ENCODE measurements around the gene CH25H.
A peak's percentile ranks its signal among the peaks of the same experiment; 100 is the strongest.
"Not testable (repeated sequence)": the region's sequence is repeated elsewhere in the genome, so short reads cannot be mapped to it uniquely, and the experiment has no call there.

Gene CH25H

DNA sequence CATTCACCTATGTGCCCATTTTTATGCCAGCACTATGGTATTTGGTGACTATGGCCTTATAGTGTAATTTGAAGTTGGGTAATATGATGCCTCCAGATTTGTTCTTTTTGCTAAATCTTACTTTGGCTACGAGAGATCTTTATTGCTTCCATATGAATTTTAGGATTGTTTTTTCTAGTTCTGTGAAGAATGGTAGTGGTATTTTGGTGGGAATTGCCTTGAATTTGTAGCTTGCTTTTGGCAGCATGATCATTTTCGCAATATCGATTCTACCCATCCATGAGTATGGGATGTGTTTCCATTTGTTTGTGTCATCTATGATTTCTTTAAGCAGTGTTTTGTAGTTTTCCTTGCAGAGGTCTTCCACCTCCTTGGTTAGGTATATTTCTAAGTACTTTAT, 15.8 kb downstream of the CH25H start:
- not testable (repeated sequence) for DNase-seq

DNA sequence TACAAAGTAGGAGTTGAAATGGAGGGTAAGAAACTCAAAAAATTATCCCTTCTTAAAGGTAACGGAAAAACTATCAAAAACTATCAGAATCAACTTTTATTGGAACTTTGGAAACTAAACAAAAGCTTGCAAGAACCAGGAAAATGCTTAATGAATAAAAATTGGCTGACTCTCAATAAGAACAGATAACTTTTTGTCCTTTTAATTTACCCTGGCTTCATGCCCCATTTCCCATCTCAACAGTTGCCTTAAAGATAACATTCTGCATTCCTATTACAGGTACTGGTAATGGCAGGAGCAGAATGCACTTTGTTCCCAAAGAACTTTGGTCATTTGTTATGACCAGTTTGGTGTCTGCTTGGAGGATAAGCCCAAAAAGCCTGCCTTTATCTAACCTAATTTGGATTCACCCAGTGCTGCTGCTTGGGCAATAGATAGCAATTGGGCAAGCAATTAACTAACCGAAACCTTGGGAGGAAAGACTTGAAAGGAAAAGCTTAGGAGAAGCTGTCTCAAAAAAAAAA, 17.8 kb downstream of the CH25H start:
- no peak for DNase-seq

DNA sequence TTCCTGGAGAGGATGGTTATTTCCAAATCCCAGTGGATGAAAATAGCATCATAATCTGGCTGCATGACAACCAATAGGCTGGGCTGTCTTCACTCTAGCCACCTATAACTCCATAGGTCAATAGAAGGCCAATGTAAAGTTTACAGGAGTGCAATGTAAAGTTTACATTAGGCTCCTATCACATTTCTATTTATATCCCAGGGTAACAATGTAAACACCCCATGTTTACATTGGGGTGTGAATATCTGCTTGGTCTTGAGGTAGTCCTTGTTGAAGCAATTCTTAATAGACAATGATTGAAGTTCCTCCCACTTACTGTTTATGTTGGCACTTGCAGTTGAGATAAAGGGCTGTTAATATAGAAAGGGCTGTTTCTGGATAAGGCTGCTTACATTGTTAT, 21.5 kb downstream of the CH25H start:
- DNase-seq = no peak

DNA sequence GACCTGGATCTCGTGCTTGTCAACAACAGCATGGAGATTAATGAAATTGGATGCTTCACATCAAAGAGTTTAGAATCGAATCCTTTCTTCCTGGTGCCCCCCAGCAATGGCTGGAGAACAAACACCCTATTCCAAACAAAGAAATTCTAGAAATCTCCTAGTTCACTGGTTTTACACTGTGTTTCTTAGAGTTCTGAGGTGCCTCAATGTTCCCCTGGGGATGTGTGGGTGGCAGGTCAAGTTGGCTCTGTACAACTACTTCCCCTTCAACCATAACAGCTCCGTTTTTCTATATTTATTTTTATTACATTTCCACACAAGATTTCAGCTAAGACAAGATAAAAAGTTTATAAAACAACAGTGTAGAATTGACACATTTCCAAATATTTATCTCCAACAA, 22.5 kb downstream of the CH25H start:
- no peak for DNase-seq

DNA sequence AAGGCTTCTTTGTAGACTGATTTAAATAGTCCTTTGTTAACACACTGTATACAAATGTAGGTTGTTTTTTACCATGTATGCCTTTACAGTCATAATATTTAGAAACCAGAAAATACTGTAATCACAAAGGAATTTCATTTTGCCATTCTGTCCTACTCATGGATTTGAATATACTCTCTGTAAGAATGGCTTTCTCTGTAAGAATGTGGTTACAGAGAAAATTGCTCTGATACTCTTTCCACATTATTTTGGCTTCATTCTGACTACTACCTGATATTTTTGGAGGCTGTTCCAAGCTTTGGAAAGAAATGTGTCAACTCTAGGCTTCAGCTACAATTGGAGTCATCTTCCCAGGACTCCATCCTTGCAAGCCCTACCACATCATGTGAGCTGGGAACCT, 23.5 kb downstream of the CH25H start:
- DNase-seq = no peak

DNA sequence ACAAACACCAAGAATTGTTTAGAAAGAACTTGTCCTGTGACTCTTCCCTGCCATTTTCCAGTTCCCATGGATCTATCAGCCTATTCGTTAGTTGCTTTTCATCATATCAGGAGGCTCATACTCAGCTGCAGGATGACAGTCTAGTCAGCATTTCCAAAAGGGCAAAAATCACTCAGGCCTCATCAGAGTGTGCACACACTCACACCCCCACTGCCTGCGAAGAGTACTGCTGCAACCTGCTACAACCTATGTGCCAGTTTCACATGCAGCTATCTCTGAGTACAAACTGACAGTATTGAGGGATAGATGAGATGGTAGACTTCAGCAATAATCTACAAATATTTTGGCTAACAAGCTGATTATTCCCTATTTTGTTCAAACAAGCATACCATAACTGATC, 24.2 kb downstream of the CH25H start:
- no peak for DNase-seq

DNA sequence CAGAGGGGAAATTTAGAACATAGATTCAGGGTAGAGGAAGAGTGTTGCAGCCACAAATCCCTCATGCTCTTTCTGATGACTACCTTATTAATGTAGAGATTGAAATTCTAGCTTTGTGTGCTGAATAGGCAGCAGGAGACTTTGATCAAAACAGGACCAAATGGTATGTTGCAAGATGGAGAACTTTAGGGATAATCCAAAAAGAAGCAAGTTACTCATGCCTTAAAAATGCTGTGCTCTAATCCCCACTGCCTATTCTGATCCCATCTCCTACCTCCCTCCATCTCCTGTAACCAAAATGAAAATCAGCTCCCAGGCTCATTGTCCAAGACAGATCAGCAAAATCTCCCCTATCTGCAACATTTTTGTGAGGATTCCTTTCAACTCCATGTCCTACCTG, 31.3 kb downstream of the CH25H start:
- DNase-seq = no peak

DNA sequence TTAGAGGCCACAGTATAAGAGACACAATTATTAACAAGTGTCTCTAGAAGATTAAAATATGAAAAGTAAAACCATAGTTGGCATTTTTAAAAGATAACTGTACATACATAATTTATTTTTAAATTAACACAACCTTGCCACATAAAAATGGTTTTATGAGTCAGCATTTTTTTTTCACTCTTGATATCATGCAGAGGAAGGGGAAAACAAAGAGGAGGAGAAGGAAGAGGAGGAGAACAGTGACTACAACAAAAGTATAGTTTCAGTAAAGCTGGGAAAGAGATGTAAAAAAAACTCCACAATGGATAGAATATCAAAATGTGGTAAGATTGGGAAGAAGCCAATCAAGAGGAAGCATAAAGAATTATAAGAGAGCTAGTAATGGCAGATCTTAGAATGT, 34.0 kb downstream of the CH25H start:
- no peak for DNase-seq

DNA sequence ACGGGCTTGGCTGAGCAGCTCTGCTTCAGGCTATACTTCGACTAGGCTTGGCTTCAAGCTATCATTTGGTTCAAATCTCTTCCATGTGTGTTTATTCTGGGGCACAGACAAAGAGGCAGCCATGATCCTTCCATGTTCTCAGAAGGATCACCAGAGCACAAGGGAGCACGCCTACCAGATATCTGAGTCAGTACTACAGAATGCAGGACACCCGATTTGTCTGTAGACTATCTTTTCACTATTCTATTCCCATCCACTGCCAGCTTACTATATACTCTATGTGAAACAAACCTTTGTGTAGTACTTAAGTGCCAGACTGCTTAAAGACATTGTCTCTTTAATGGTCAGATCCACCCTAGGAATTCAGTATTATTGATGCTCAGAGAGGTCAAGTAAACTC, 35.1 kb downstream of the CH25H start:
- DNase-seq = no peak

DNA sequence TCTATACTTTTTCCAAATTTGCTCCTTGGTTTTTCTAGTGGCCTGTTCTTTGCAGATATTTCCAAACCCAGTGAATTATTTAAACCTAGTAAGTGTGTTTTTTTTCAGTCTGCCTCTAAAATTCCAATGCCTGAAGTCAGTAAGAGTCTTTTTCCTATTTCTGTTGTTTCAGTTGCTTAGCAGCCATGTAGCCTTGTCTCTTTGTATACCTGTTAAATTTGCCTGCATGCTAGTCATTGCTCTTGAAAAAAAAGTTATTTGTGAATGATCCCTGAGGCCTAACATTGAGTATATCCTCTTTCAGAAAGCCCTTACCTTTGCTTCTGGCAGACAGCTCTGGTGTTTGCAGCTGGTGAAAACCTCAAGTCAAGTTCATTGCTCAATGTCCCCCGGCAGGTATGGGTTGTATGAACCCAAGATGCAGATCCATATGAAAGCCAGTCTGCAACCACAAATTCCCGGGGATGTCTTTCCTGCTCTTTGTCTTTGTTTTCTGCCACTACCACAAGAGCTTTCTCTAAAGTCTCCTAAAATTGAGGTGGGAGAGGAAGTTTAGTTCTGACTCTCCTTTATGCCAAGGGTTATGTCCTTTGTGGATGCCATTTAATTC, 35.7 kb downstream of the CH25H start:
- no peak for DNase-seq

DNA sequence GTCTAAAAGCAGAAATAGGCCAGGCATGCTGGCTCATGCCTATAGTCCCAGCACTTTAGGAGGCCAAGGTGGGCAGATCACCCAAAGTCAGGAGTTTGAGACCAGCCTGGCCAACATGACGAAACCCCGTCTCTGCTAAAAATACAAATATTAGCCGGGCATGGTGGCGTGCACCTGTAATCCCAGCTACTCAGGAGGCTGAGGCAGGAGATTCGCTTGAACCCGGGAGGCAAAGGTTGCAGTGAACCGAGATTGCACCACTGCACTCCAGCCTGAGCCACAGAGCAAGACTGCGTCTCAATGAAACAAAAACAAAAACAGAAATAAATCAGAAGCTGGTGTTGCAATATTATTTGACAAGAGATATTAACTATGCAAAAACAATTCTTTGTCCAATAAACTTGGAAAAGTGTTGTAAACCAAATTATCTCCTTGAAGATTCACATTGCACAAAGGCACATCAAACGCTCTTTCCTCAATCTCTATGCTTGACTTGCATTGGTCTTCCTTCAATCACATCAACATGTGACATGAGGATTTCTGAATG, 38.7 kb downstream of the CH25H start:
- not testable (repeated sequence) for DNase-seq

DNA sequence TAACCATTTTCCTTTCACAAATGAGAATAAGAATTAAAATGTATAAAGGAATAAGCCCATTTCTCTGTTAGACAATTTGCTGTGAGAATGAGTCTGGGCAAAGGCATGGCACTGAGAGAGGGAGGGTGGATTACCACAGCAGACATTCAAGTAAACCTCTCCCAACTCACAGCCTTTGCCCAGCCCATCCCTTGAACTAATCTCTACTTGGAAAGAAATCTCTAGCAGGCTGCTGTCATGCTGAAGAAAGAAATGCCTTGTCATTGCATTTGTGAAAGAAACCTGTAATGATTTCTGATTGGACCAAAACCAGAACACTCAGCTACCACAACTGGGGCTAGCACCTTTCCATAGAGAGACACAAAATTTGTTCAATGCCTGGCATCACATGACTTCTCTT, 39.2 kb downstream of the CH25H start:
- DNase-seq = no peak

DNA sequence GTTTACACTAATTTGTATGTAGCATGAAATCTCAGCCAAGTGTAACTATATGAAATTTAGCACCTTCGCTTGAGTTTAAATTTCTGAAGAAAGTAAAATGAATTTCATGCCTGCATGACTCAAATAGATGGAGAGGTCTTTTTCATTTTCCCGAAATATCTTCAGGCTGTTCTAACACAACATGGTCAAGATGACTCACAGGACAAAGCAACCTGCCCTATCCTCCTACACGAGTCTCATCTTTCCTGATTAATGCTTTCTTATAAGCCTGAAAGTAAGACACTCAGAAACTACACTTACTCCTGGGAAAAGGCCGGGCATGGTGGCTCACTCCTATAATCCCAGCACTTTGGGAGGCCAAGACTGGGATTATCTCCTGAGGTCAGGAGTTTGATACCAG, 41.2 kb downstream of the CH25H start:
- DNase-seq = no peak

DNA sequence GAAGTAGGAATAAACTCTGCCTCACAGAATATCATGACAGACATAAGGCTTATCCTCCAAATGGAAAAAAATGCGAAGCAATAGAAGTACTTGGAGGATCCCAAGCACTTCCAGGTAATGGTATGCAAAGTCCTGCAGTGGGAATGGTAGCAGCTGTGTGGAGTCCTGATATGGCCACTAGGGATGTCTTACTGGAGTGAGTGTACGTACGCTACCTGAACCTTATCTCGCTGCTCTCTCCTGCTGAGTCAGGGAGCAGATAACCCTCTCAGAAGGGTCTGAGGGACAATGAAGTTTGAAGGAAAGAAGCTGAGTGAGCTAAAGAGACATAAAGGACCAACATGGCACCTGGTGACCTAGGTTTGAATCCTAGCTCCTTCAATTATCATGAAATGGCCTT, 42.2 kb downstream of the CH25H start:
- no peak for DNase-seq

DNA sequence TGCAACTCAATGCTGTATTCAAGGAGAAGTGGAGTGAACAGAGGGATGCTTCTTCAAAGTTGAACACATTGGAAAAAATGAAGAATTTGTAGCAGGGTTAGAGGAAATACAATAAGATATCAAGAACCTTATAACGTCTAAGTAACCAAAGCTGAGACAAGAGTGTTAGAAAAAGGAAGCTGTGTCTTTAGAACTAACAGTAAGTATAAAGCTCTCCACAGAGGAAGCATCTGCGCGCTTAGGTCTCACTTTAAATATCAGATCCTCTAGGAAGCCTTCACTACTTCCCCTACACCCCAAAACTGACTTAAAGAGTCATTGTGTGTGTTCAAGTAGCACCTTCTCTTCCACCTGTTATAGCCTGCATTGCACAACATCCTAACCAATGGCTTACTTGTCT, 43.0 kb downstream of the CH25H start:
- no peak for DNase-seq

DNA sequence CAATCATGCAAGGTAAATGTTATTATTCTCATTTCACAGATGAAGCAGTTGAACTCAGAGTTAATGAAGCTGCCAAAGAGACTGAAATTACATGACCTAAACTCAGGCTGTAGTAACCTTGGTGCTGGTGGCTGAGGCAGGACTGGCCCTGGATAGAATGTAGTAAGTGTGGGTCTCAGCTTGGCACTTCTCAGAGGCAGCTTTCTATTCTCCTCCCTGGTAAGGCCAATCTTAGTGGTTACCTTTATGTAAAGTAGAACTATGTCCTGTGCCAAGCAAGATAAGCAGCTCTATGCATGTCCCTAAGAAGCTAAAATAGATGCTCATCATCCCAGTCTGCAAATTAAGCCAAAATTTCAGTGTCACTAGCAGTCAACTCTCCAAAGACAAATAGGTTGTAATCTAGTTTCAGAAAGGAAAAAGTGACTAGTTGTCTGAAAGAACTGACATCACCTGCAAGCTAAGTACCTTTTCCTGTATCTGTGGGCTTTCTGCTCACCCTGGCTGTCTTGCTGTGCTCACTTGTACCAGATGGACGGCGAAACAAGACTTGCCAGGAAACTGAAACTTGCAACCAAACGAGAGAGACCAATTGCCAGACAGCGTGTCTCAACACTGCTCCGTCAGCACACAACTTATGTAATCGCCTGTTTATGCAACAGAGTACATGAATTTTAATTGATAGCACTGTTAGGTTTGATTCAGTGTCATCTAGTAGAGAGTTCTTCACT, 43.7 kb downstream of the CH25H start:
- DNase-seq = peak; percentile 22 to 78

DNA sequence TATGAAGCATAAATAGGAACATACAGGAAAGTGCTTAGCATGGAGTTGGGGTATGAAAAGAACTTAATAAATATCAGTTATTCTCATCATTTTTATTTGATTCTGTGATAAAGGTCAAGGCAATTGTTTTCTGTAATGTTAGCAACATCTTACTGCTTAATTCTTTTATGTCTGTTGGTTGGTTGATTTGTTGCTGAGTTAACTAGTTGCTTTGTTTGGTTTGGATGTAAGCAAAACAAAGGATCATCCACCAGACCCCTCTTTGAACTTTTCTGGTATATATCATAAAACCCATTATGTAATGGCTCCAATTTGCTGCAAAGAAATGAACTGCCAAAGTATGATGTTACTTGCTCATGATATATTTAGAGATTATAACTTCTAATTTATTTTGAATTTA, 44.5 kb downstream of the CH25H start:
- DNase-seq = no peak

DNA sequence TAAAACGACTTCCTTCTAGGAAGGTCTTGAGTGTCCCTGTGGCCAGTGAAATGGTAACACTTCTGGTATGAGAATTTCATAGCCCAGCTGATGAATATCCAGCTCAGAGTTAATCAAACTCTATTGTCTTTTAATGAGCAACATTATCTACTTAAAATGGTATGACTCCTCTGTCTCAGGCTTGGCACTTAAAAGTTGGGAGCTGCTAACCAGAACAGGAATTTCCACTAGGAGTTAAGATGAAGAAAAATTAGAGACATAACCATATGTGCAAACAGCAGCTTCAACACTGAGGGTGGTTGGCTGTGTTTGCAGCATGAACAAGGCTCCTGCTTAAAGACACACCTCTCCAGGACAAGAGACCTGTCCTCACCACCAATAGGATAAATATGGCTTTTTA, 46.8 kb downstream of the CH25H start:
- DNase-seq = no peak

DNA sequence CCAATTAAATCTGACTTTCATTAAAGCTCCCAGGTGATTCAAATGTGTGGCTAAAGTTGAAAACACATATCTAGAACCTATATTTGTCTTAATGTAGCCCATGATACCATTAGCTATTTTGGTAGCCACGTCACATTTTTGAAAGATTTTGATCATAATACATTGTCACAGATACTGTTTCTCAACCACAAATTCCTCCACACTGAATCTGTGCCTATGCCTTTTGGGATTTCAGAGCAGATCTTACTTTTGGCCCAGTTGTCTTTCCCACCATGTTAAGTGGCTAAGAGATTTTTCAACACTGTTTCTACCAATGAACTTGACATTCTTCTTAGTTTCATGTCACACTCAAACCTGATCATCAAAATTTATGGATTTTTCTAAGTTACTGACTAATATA, 47.4 kb downstream of the CH25H start:
- no peak for DNase-seq

DNA sequence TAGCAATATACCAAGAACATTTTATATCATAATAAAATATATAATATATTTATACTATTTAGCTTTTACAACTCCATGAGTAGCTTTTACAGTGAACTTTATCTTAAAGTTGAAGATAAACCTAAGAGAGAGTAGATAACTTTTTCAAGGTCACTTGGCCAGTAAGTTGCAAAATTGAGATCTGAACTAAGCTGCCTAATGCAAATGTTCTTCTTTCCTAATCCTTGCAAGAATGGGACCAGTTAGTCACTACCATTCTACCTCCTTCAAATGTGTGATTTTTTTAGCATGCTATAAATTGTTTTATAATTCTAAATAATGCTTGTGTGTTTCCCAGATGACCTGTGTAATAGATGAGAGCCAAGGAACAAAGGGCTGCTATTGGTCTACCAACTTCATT, 47.8 kb downstream of the CH25H start:
- DNase-seq = no peak

DNA sequence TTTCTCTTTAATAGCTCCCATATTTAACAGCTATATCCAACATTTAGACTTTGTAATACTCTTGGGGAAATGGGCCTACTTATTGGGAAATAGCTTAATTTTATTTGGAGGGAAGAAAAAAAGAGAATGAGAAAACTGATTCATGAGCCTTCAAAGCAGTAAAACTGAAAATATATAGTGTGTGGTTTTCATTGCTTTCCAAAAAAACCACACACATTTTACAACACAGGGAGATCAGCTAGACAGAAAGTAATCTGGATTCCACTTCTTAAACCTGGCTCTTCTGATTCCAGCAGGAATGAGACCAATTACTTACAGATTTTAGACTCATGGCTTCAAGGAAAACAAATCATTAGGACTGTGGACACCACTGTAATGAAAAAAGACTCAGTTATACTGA, 48.7 kb downstream of the CH25H start:
- DNase-seq = no peak

DNA sequence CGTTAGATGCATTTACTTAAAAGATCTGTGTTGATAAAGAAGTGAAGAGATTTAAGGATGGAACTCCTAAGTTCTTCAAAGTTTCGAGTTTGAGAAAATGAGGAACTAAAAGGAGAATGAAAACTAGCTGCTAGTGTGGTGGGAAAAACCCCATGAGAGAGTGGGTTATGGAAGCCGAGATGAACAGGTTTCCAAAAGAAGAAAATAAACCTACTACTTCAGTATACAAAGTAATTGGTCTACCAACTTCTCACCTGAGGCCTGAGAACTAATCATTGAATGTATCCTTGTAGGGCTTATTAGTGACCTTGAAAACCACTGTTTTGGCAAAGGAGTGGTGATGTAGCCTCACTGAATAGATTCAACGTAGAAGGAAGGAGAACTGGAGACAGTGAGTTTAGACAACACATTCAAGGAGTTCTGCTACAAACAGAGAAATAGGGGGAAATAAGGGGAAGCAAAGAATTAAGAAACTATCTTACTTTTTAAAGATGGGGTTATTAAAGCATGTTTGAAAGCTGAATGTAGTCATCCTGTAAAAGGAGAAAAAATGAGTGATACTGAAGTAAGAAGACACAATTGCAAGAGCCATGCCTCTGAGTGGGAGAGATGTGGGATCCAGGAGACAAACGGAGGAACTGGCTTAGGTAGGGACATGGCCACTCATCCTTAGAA, 50.8 kb downstream of the CH25H start:
- DNase-seq = no peak
